AG04450 (cell line): ENCODE measurements around the gene OSBP2. TPM values are rescaled to one million over a fixed set of nuclear protein-coding genes. Genes with fewer than 3 reads are reported as not detected.

Experiments
- CTCF ChIA-PET: fragments of 300-600, 350-600 bp; formaldehyde crosslinking; extraction: SDS; loops from one replicate; lab custom pipeline; 2022; ENCODE audit warnings: antibody characterized with exemption, inconsistent platforms; lab: Charles Lee
- POLR2A ChIA-PET: fragments of 350-600 bp; formaldehyde crosslinking; extraction: SDS; loops from one replicate; lab custom pipeline; 2021; ENCODE audit warnings: antibody characterized with exemption, inconsistent platforms; lab: Yijun Ruan, JAX
- DNase-seq: peaks from one replicate; pipeline ENCODE4 v3.0.0-alpha.2; 2011; ENCODE audit warnings: low read depth, low spot score
- H3K27ac ChIP-seq: one replicate; pipeline ENCODE4 v1.5.1; 2012; ENCODE audit warnings: low read depth, low read length, control low read depth
- H3K27me3 ChIP-seq: one replicate; pipeline ENCODE4 v1.6.0; 2012; ENCODE audit warnings: low read length; ENCODE audit not compliant: control insufficient read depth, insufficient read depth
- H3K4me3 ChIP-seq: 2 replicates; pipeline ENCODE4 v1.5.1; 2011; ENCODE audit warnings: mild to moderate bottlenecking, low read depth, low read length, control low read depth
- H3K9me3 ChIP-seq: 2 replicates; pipeline ENCODE4 v1.5.1; 2012; ENCODE audit warnings: low read length; ENCODE audit not compliant: control insufficient read depth, insufficient read depth
- polyA plus RNA-seq: library from polyadenylated mRNA; depleted of rRNA; stranded (reverse); fragments of >200 nt; gene quantifications from 2 replicates; pipeline ENCODE4 v1.2.3, GENCODE V29; 2011
- TF ChIP-seq, protein P1 (sequence below): IDR thresholded peaks from 2 replicates; pipeline ENCODE4 v1.5.1; 2011; ENCODE audit warnings: low read depth, low read length, control low read depth, inconsistent platforms

Gene OSBP2
- polyA plus RNA-seq, 1 experiment = 1.8 TPM

DNA sequence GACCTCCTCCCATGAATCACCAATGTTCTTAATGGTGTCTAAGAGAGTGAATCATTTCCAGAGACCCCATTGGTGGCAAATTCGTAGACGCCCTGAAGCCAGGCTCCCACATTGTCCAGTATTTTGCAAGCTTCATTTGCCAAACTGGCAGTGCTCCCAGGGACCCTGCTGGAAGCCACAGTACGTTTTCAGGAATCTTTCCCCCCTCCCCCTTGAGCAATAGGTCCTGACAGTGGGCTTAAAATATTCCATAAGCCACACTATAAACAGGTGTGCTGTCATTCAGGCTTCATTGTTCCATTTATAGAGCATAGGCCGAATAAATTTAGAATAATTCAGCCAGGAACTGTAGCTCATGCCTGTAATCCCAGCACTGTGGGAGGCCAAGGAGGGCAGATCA is 148.6 kb downstream of the OSBP2 start:
- POLR2A ChIA-PET = no interaction called here
- CTCF ChIA-PET = no interaction called here
- Histone ChIP-seq H3K27ac (no peak overlapping the region), H3K9me3 (peaks cover 6% of the 10 kb centered on the region), H3K27me3 (no peaks in the 10 kb centered on the region), H3K4me3 (no peak overlapping the region)
- DNase-seq = no peak
- TF ChIP-seq, protein P1, sequence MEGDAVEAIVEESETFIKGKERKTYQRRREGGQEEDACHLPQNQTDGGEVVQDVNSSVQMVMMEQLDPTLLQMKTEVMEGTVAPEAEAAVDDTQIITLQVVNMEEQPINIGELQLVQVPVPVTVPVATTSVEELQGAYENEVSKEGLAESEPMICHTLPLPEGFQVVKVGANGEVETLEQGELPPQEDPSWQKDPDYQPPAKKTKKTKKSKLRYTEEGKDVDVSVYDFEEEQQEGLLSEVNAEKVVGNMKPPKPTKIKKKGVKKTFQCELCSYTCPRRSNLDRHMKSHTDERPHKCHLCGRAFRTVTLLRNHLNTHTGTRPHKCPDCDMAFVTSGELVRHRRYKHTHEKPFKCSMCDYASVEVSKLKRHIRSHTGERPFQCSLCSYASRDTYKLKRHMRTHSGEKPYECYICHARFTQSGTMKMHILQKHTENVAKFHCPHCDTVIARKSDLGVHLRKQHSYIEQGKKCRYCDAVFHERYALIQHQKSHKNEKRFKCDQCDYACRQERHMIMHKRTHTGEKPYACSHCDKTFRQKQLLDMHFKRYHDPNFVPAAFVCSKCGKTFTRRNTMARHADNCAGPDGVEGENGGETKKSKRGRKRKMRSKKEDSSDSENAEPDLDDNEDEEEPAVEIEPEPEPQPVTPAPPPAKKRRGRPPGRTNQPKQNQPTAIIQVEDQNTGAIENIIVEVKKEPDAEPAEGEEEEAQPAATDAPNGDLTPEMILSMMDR = no peak

DNA sequence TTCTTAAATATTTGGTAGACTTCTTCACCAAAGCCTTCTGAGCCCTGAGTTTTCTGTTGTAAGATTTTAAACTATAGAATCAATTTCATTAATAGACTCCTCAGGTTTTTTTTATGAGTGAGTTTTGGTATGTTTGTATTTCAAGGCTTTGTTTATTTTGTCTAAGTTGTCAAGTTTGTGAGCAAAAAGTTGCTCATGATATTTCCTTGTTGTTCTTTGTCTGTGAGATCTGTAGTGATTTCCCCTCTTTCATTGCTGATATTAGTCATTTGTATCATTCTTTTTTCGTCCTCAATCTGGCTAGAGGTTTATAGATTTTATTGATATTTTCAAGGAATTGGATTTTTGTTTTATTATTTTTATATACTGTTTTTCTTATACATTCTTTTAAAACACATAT is 152.9 kb downstream of the OSBP2 start:
- TF ChIP-seq, protein P1 = no peak
- no peak overlapping the region for H3K4me3 ChIP-seq
- ChIA-PET POLR2A (interaction anchor here (0.6 kb wide), 1 partner anchor 84 kb away, joined by 4 read pairs; no protein-coding TSS in a partner anchor), CTCF (interaction anchor here (0.8 kb wide), 1 partner anchor 85 kb away, joined by 3 read pairs; no protein-coding TSS in a partner anchor)
- peaks cover 6% of the 10 kb centered on the region for H3K9me3 ChIP-seq
- DNase-seq = no peak
- no peak overlapping the region for H3K27ac ChIP-seq
- no peaks in the 10 kb centered on the region for H3K27me3 ChIP-seq

DNA sequence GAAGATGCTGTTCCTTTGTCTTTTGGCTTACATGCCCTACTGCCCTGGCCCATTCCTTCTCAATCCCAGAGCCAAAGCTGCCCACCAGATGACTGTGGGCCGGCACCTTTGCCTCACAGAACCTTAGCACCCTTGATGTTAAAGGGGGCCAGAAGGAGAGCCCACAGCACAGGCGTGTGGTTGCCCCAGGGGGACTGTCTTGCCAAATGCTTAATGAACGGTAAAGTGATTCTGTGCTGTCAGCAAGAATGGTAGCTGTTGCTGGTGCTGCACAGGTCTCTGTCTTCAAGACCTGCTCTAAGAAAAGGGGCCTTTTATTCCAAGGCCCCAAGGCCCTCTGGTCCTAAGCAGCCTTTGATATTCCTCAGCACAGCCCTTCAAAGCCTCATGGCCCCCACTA is 160.6 kb downstream of the OSBP2 start:
- CTCF ChIA-PET = no interaction called here
- Histone ChIP-seq H3K27ac (no peak overlapping the region), H3K27me3 (peaks cover 6% of the 10 kb centered on the region), H3K4me3 (no peak overlapping the region), H3K9me3 (no peaks in the 10 kb centered on the region)
- TF ChIP-seq, protein P1 = no peak
- POLR2A ChIA-PET = no interaction called here
- no peak for DNase-seq

DNA sequence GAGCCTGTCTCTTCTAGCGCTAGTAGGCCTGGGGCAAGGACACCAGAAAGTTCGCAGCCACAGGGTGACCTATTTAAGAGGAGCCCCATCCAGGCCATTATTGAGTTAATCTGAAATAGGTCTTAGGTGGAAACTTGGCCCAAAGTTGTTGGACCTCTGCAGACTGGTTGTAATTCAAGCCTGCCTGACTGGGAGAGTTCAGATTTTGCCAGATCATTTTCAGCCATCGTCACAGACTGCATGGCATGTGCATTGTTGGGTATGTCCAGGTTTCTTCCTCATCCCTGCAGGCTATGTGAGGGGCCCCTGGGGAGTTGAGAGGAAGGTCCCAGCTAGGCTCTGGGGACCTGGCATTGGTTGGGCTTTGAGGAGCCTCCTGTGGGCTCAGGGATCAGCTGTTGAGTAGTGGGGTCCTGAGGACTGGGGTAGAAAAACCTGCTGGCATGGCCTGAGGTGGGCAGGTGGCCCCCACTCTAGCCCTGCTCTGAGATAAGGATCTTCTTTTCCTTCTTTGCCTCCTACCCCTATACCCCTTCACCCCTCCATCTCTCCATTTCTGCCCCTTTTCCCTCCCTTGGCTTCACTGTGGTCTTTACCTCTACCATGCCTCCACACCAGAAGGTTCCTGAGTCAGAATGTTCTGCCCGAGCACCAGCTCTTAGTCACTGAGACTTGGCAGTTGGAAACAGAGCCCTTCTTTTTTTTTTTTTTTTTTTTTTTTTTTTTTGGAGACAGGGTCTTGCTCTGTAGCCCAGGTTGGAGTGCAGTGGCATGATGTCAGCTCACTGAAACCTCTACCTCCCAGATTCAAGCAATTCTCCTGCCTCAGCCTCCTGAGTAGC is 161.2 kb downstream of the OSBP2 start:
- ChIA-PET CTCF (no interaction called here), POLR2A (no interaction called here)
- Histone ChIP-seq H3K27me3 (peaks cover 6% of the 10 kb centered on the region), H3K4me3 (no peak overlapping the region), H3K9me3 (no peaks in the 10 kb centered on the region), H3K27ac (no peak overlapping the region)
- DNase-seq = no peak
- TF ChIP-seq, protein P1 = no peak
